LNCAP (cell line): Measurements from ENCODE around the gene CLIC5.

Experiments
- CTCF ChIP-seq: fragments of 450-650 bp; IDR thresholded peaks from 2 replicates; pipeline ENCODE4 v1.5.1; 2017; ENCODE audit warnings: mild to moderate bottlenecking

The CLIC5 gene

GRCh38 chr6:45832063-45832462, 183.6 kb downstream of the CLIC5 start:
- TF ChIP-seq CTCF: no peak
